Cerebellar nuclear complex (tissue), 1 donor: ENCODE results near the gene RNASEH2A.

Source experiments
- DNase-seq, 2 experiments: peaks; one replicate each; lab custom pipeline; 2025; lab: John Stamatoyannopoulos, UW

RNASEH2A gene

DNA sequence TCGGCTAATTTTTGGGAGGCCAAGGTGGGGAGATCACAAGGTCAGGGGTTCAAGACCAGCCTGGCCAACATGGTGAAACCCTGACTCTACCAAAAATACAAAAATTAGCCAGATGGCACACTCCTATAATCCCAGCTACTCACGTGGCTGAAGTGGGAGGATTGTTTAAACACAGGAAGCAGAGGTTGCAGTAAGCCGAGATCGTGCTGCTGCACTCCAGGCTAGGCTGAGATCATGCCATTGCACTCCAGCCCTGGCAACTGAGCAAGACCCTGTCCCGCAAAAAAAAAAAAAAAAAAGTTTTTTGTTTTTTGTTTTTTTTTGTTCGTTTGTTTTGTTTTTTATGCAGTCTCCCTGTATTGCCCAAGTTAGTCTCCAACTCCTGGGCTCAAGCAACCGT is 53.2 kb downstream of the RNASEH2A start:
- DNase-seq: no peak
